BE2C (cell line): ENCODE data around the gene NAT14.
A peak's percentile ranks its signal among the peaks of the same experiment; 100 is the strongest.
"Not testable (repeated sequence)": the region's sequence is repeated elsewhere in the genome, so short reads cannot be mapped to it uniquely, and the experiment has no call there.

Experiments
- DNase-seq: peaks from one replicate; pipeline ENCODE4 v3.0.0-alpha.2; 2020
- H3K27me3 ChIP-seq: fragments of 250-450 bp; sonication (Bioruptor Pico); 2 replicates; pipeline ENCODE4 v1.5.1; 2020; ENCODE audit warnings: mild to moderate bottlenecking
- H3K36me3 ChIP-seq: fragments of 250-450 bp; sonication (Bioruptor Pico); 2 replicates; pipeline ENCODE4 v1.5.1; 2020; ENCODE audit warnings: mild to moderate bottlenecking
- H3K4me1 ChIP-seq: fragments of 250-450 bp; sonication (Bioruptor Pico); 2 replicates; pipeline ENCODE4 v1.5.1; 2020
- H3K4me3 ChIP-seq: 2 replicates; pipeline ENCODE4 v1.5.1; 2011; ENCODE audit warnings: low read depth, low read length
- H3K9me3 ChIP-seq: fragments of 250-450 bp; sonication (Bioruptor Pico); 2 replicates; pipeline ENCODE4 v1.5.1; 2020
- CTCF ChIP-seq: IDR thresholded peaks from 2 replicates; pipeline ENCODE4 v1.5.1; 2012; ENCODE audit warnings: mild to moderate bottlenecking, low read depth, low read length

Gene NAT14

GRCh38 chr19:55528030-55528803, 43.2 kb downstream of the NAT14 start:
- no peak overlapping the region for H3K4me3 ChIP-seq
- no peaks in the 10 kb centered on the region for H3K27me3 ChIP-seq
- no peaks in the 10 kb centered on the region for H3K4me1 ChIP-seq
- H3K9me3 ChIP-seq = no peaks in the 10 kb centered on the region
- TF ChIP-seq CTCF = no peak
- peak; percentile 37 for DNase-seq
- no peaks in the 10 kb centered on the region for H3K36me3 ChIP-seq

- Histone ChIP-seq H3K4me1 (no peaks in the 10 kb centered on the region), H3K4me3 (no peak overlapping the region), H3K36me3 (no peaks in the 10 kb centered on the region), H3K27me3 (no peaks in the 10 kb centered on the region), H3K9me3 (no peaks in the 10 kb centered on the region)
- TF ChIP-seq CTCF = no peak
- no peak for DNase-seq
Measured at GRCh38 chr19:55529636-55530234, 44.7 kb downstream of the NAT14 start.

- H3K9me3 ChIP-seq = no peaks in the 10 kb centered on the region
- DNase-seq = no peak
- no peaks in the 10 kb centered on the region for H3K4me1 ChIP-seq
- H3K27me3 ChIP-seq = no peaks in the 10 kb centered on the region
- H3K4me3 ChIP-seq = no peak overlapping the region
- no peak for TF ChIP-seq CTCF
- H3K36me3 ChIP-seq = no peaks in the 10 kb centered on the region
Measured at GRCh38 chr19:55530996-55531395, 46.0 kb downstream of the NAT14 start.

DNA sequence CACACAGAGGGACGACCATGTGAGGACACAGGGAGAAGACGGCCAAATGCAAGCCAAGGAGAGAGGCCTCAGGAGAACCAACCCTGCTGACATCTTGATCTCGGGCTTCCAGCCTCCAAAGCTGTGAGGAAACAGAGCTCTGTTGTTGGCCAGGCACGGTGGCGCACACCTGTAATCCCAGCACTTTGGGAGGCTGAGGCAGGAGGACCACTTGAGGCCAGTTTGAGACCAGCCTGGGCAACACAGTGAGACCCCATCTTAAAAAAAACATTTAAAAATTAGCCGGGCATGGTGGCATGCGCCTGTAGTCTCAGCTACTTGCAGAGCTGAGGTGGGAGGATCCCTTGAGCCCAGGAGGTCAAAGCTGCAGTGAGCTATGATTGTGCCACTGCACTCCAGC, 49.3 kb downstream of the NAT14 start:
- H3K36me3 ChIP-seq, H3K4me1 ChIP-seq, H3K9me3 ChIP-seq: not testable (repeated sequence)

DNA sequence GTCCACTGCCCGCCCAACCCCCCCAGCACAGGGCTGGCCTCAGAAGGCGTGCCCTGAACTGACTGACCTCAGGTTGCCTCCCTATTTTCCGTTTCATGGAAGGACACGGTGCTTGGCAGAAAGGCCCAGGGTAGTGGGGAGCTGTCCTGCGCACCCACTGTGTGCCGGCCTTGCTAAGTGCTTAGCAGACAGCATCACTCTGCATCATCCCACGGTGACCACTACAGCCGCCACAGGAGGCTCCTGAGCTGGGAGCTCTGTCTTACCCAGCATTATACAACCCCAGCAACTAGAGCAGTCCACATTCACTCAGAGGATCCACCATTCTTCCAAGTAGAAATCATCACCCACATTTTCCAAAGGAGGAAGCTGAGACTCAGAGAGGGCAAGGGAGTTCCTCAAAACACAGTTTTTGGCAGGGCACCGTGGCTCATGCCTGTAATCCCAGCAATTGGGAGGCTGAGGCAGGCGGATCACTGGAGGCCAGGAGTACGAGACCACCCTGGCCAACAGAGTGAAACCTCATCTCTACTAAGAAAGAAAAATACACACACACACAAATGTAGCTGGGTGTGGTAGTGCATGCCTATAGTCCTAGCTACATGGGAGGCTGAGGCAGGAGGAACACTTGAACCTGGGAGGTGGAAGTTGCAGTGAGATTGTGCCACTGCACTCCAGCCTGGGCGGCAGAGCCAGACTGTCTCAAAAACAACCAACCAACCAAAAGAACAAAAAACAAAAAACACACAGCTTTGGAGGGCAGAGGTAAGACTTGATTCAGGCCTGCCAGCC, 50.4 kb downstream of the NAT14 start:
- Histone ChIP-seq H3K4me1 (no peaks in the 10 kb centered on the region), H3K27me3 (no peaks in the 10 kb centered on the region), H3K9me3 (no peaks in the 10 kb centered on the region), H3K4me3 (no peak overlapping the region), H3K36me3 (no peaks in the 10 kb centered on the region)
- DNase-seq = no peak
- TF ChIP-seq CTCF = no peak

More for the DNA sequence above, 49.3 kb downstream of the NAT14 start:
- not testable (repeated sequence) for H3K4me3 ChIP-seq, DNase-seq, H3K27me3 ChIP-seq

DNA sequence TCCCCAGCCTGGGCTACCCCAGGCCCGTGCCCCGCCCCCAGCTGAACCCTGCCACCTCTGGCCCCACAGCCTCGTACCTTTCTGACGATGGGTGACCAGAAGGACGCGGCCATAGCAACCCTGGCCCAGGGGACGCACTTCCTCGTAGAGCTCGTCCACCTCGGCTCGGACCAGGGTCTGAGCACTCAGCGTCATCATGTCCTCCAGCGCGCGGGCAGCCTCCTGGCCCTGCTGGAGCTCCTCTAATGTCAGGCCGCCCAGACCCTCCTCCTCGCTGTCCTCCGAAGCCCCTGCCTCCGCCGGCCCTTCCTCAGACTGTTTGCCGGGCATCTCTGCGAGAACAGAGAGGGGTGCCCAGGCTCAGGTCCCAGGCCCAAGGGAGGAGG, 51.0 kb downstream of the NAT14 start:
- Histone ChIP-seq H3K27me3 (no peaks in the 10 kb centered on the region), H3K36me3 (no peaks in the 10 kb centered on the region), H3K4me1 (no peaks in the 10 kb centered on the region), H3K9me3 (no peaks in the 10 kb centered on the region), H3K4me3 (no peak overlapping the region)
- TF ChIP-seq CTCF = no peak
- no peak for DNase-seq
